Panc1 (cell line): ENCODE data around the gene ADAMTSL3.

ENCODE experiments used
- CTCF ChIP-seq: fragments of 450-650 bp; IDR thresholded peaks from 2 replicates; pipeline ENCODE4 v1.5.1; 2017; ENCODE audit warnings: mild to moderate bottlenecking
- POLR2AphosphoS5 ChIP-seq: IDR thresholded peaks from 2 replicates; pipeline ENCODE4 v1.6.1; 2012; ENCODE audit warnings: mild to moderate bottlenecking, low read depth, low read length, moderate library complexity
- REST ChIP-seq, 2 experiments: IDR thresholded peaks; 2 replicates each; pipeline ENCODE4 v1.6.1; 2011 to 2012; ENCODE audit warnings: low read depth in 2 of 2, control low read depth in 1 of 2, low read length in 1 of 2, mild to moderate bottlenecking in 1 of 2, moderate library complexity in 1 of 2; ENCODE audit not compliant: insufficient read depth in 1 of 2
- SIN3A ChIP-seq: IDR thresholded peaks from 2 replicates; pipeline ENCODE4 v1.6.1; 2012; ENCODE audit warnings: low read depth, mild to moderate bottlenecking, low read length, moderate library complexity, borderline replicate concordance; ENCODE audit not compliant: insufficient read depth
- TCF7L2 ChIP-seq: IDR thresholded peaks from 2 replicates; pipeline ENCODE4 v1.6.1; 2011; ENCODE audit warnings: mild to moderate bottlenecking, low read depth, low read length, inconsistent platforms

GRCh38 chr15:83893308-83893707, 239.4 kb downstream of the ADAMTSL3 start:
- TF ChIP-seq CTCF (no peak), POLR2AphosphoS5 (no peak), SIN3A (no peak), REST (IDR thresholded peaks at IDR 0.05; ENCODE audit: insufficient read depth in 1 of 2, low read depth in 2 of 2, low read length in 1 of 2) (no peak), TCF7L2 (no peak)
